CD4-positive, CD25-positive, alpha-beta regulatory T cell (primary cell): ENCODE data around the gene PUS3. TPM values are rescaled to one million over a fixed set of nuclear protein-coding genes. Genes with fewer than 3 reads are reported as not detected.

Experiments used
- ATAC-seq, 2 donors: fragments of 150-1000 bp; cut with Tn5 transposase; one replicate each; pipeline ENCODE4 v1.10.0; 2021; ENCODE audit warnings: low read depth in 2 of 2, moderate number of reproducible peaks in 2 of 2, moderate library complexity in 1 of 2
- DNase-seq, 3 donors: peaks; one replicate each; pipeline versions ENCODE4 v3.0.0 to v3.0.0-alpha.2; 2012 to 2022; ENCODE audit warnings: mixed read lengths in 1 of 3
- H3K27ac ChIP-seq: one replicate; pipeline ENCODE4 v1.7.0; 2013; ENCODE audit warnings: mild to moderate bottlenecking, low read length; ENCODE audit not compliant: insufficient read depth, poor library complexity, severe bottlenecking
- H3K27me3 ChIP-seq: one replicate; pipeline ENCODE4 v1.7.0; 2013; ENCODE audit warnings: low read length; ENCODE audit not compliant: control insufficient read depth, insufficient read depth
- H3K36me3 ChIP-seq: one replicate; pipeline ENCODE4 v1.7.0; 2013; ENCODE audit warnings: mild to moderate bottlenecking, low read length, moderate library complexity; ENCODE audit not compliant: control insufficient read depth, insufficient read depth
- H3K4me1 ChIP-seq: 2 replicates; pipeline ENCODE4 v1.7.0; 2013; ENCODE audit warnings: mild to moderate bottlenecking, low read length; ENCODE audit not compliant: insufficient read depth, control insufficient read depth, poor library complexity, severe bottlenecking
- H3K4me3 ChIP-seq: one replicate; pipeline ENCODE4 v1.7.0; 2013; ENCODE audit warnings: low read depth, mild to moderate bottlenecking, low read length, moderate library complexity
- H3K9me3 ChIP-seq, 2 experiments: 1 replicate in 1 of 2; 2 replicates in 1 of 2; pipeline ENCODE4 v1.7.0; 2013; ENCODE audit warnings: low read length in 2 of 2, mild to moderate bottlenecking in 1 of 2, moderate library complexity in 1 of 2; ENCODE audit not compliant: control insufficient read depth in 2 of 2
- H3K27ac Mint-ChIP-seq, 3 donors: one replicate each; pipeline ENCODE4 v1.8.0; 2020 to 2022; ENCODE audit warnings: mild to moderate bottlenecking in 3 of 3, mixed read lengths in 3 of 3, moderate library complexity in 2 of 3
- H3K27me3 Mint-ChIP-seq: one replicate; pipeline ENCODE4 v1.8.0; 2022; ENCODE audit warnings: mild to moderate bottlenecking, mixed read lengths
- H3K36me3 Mint-ChIP-seq: one replicate; pipeline ENCODE4 v1.8.0; 2020; ENCODE audit warnings: mixed read lengths
- H3K4me1 Mint-ChIP-seq, 4 donors: one replicate each; pipeline ENCODE4 v1.8.0; 2020 to 2022; ENCODE audit warnings: mixed read lengths in 4 of 4, mild to moderate bottlenecking in 1 of 4
- H3K4me3 Mint-ChIP-seq, 4 donors: one replicate each; pipeline ENCODE4 v1.8.0; 2020 to 2022; ENCODE audit warnings: mild to moderate bottlenecking in 4 of 4, mixed read lengths in 4 of 4, moderate library complexity in 3 of 4
- H3K9me3 Mint-ChIP-seq, 7 donors: one replicate each; pipeline ENCODE4 v1.8.0; 2020 to 2022; ENCODE audit warnings: mixed read lengths in 7 of 7, mild to moderate bottlenecking in 3 of 7, moderate library complexity in 2 of 7
- polyA plus RNA-seq, 4 donors: library from polyadenylated mRNA; unstranded; fragments of 300-500 nt; fragmentation: Illumina TruSeq; gene quantifications; one replicate each; pipeline ENCODE4 v1.2.3, GENCODE V29; 2021
- total RNA-seq: library from RNA; stranded (reverse); gene quantifications from one replicate; pipeline ENCODE4 v1.2.3, GENCODE V29; 2022

The PUS3 gene
- total and polyA plus RNA-seq, 5 donors from 2014 or later: 4.8 to 15.1 (median 14.0) TPM

DNA sequence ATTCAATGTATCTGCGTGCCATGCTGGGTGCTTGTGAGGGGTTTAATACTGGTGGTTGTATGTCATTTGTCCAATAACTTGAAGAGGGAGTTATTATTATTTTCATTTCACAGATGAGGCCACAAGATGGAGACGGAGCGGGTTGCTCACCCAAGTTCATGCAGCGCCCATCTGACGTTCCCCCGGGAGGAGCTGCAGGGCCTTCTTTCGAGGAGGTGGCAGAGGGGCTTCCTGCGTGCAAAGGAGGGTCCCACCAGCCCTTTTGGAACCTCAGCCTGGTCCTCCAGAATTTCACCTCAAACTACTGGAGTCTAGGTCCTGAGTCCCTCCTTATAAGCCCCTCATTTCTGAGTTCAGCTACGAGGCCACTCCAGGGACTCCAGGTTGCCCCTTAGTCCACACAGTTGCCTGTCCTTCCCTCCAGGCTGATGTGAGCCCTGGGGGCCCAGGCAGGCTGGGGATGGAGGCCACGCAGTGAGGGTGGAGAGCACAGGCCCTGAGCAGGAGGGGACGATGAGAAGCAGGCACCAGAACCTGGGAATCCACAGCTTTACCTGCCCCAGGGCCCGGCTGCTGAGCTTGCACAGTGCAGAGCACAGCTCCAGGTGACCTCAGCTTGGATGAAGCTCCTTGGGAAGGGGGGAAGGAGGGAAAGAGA, 39.9 kb upstream of the PUS3 start:
- no peak overlapping the region for H3K27ac Mint-ChIP-seq
- DNase-seq (no peak), ATAC-seq (no peak)
- H3K36me3 ChIP-seq: no peaks in the 10 kb centered on the region
- H3K9me3 Mint-ChIP-seq: peaks cover 0 to 3% (median 0%) of the 10 kb centered on the region in 7 donors
- H3K4me3 ChIP-seq: no peak overlapping the region
- no peaks in the 10 kb centered on the region for H3K27me3 ChIP-seq
- H3K4me1 Mint-ChIP-seq: peaks cover 0 to 14% (median 0%) of the 10 kb centered on the region in 4 donors
- no peaks in the 10 kb centered on the region for H3K9me3 ChIP-seq
- H3K27ac ChIP-seq: no peak overlapping the region
- no peaks in the 10 kb centered on the region for H3K27me3 Mint-ChIP-seq
- no peaks in the 10 kb centered on the region for H3K4me1 ChIP-seq
- H3K36me3 Mint-ChIP-seq: no peaks in the 10 kb centered on the region
- no peak overlapping the region for H3K4me3 Mint-ChIP-seq

GRCh38 chr11:125941619-125942611, 38.9 kb upstream of the PUS3 start:
- DNase-seq (peak in 2 of 3 donors; percentile 23 to 46), ATAC-seq (peak in 1 of 2 donors; percentile 50)
- Mint-ChIP-seq H3K36me3 (no peaks in the 10 kb centered on the region), H3K9me3 (peaks cover 0 to 3% (median 0%) of the 10 kb centered on the region in 7 donors), H3K4me1 (peaks cover 0 to 14% (median 0%) of the 10 kb centered on the region in 4 donors), H3K27ac (peak overlapping the region in 1 of 3 donors; percentile 82), H3K27me3 (no peaks in the 10 kb centered on the region), H3K4me3 (no peak overlapping the region)
- Histone ChIP-seq H3K36me3 (no peaks in the 10 kb centered on the region), H3K4me1 (no peaks in the 10 kb centered on the region), H3K27me3 (no peaks in the 10 kb centered on the region), H3K27ac (no peak overlapping the region), H3K4me3 (no peak overlapping the region), H3K9me3 (no peaks in the 10 kb centered on the region)

DNA sequence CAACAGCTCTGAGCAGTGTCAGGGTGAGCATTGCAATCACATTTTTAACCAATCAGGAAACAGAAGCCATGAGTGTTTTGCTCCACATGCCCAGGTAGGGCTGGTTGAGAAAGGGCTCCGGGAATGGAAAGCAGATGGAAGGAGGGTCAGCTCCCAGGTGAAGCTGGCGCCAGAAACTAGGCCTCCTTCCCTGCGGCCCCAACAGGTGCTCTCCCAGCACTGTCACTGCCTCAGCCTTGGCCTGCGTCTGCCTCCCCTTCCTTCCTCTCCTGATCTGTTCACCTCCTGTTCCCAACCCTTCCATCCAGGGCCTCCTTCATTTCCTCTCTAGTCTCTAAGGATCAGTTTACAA, 38.2 kb upstream of the PUS3 start:
- H3K27ac ChIP-seq: no peak overlapping the region
- no peak overlapping the region for H3K4me3 ChIP-seq
- Mint-ChIP-seq H3K4me3 (no peak overlapping the region), H3K9me3 (peaks cover 0 to 3% (median 0%) of the 10 kb centered on the region in 7 donors), H3K4me1 (peaks cover 0 to 14% (median 0%) of the 10 kb centered on the region in 4 donors), H3K36me3 (no peaks in the 10 kb centered on the region), H3K27me3 (no peaks in the 10 kb centered on the region), H3K27ac (peak overlapping the region in 1 of 3 donors; percentile 82)
- no peak for DNase-seq
- H3K27me3 ChIP-seq: no peaks in the 10 kb centered on the region
- no peaks in the 10 kb centered on the region for H3K4me1 ChIP-seq
- no peak for ATAC-seq
- H3K36me3 ChIP-seq: no peaks in the 10 kb centered on the region
- no peaks in the 10 kb centered on the region for H3K9me3 ChIP-seq

DNA sequence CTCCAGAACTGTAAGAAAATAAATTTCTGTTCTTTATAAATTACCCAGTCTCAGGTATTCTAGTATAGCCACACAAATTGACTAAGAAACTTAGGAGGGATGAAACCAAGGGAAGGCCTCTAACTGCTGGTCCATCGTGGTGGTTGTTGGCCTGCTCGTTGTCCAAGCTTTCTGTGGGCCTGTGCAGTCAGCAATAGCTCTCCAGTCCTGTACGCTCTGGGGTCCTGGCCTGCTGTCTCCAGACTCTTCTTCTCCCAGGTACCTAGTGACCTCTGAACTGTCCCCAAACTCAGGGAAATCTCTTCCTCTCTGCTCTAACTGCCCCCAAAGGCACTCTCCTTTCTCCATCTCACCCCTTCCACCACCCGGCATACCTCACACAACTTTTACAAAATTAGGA, 37.1 kb upstream of the PUS3 start:
- no peak for DNase-seq
- H3K4me1 ChIP-seq: no peaks in the 10 kb centered on the region
- Mint-ChIP-seq H3K36me3 (no peaks in the 10 kb centered on the region), H3K27ac (no peak overlapping the region), H3K4me3 (no peak overlapping the region), H3K4me1 (peaks cover 0 to 14% (median 0%) of the 10 kb centered on the region in 4 donors), H3K9me3 (peaks cover 0 to 3% (median 0%) of the 10 kb centered on the region in 7 donors), H3K27me3 (peaks cover under 1% of the 10 kb centered on the region)
- ATAC-seq: no peak
- no peak overlapping the region for H3K27ac ChIP-seq
- no peaks in the 10 kb centered on the region for H3K27me3 ChIP-seq
- no peaks in the 10 kb centered on the region for H3K36me3 ChIP-seq
- H3K4me3 ChIP-seq: no peak overlapping the region
- H3K9me3 ChIP-seq: no peaks in the 10 kb centered on the region

- Mint-ChIP-seq H3K4me1 (peaks cover 0 to 14% (median 0%) of the 10 kb centered on the region in 4 donors), H3K27me3 (peaks cover 5% of the 10 kb centered on the region), H3K36me3 (no peaks in the 10 kb centered on the region), H3K9me3 (peaks cover 0 to 3% (median 0%) of the 10 kb centered on the region in 7 donors), H3K4me3 (no peak overlapping the region), H3K27ac (no peak overlapping the region)
- H3K36me3 ChIP-seq: no peaks in the 10 kb centered on the region
- no peaks in the 10 kb centered on the region for H3K27me3 ChIP-seq
- no peak for ATAC-seq
- no peaks in the 10 kb centered on the region for H3K4me1 ChIP-seq
- H3K9me3 ChIP-seq: no peaks in the 10 kb centered on the region
- DNase-seq: no peak
- no peak overlapping the region for H3K4me3 ChIP-seq
- no peak overlapping the region for H3K27ac ChIP-seq
Observed at GRCh38 chr11:125939081-125939521, 36.1 kb upstream of the PUS3 start.

- H3K27ac Mint-ChIP-seq: no peak overlapping the region
- no peaks in the 10 kb centered on the region for H3K36me3 Mint-ChIP-seq
- Histone ChIP-seq H3K4me1 (no peaks in the 10 kb centered on the region), H3K27me3 (no peaks in the 10 kb centered on the region), H3K27ac (no peak overlapping the region), H3K9me3 (no peaks in the 10 kb centered on the region), H3K4me3 (no peak overlapping the region), H3K36me3 (no peaks in the 10 kb centered on the region)
- no peak for ATAC-seq
- H3K9me3 Mint-ChIP-seq: peaks cover 0 to 3% (median 0%) of the 10 kb centered on the region in 7 donors
- H3K4me3 Mint-ChIP-seq: no peak overlapping the region
- DNase-seq: peak in 1 of 3 donors; percentile 47
- H3K27me3 Mint-ChIP-seq: peaks cover 6% of the 10 kb centered on the region
- peaks cover 0 to 14% (median 0%) of the 10 kb centered on the region in 4 donors for H3K4me1 Mint-ChIP-seq
Observed at GRCh38 chr11:125938418-125938817, 35.4 kb upstream of the PUS3 start.

DNA sequence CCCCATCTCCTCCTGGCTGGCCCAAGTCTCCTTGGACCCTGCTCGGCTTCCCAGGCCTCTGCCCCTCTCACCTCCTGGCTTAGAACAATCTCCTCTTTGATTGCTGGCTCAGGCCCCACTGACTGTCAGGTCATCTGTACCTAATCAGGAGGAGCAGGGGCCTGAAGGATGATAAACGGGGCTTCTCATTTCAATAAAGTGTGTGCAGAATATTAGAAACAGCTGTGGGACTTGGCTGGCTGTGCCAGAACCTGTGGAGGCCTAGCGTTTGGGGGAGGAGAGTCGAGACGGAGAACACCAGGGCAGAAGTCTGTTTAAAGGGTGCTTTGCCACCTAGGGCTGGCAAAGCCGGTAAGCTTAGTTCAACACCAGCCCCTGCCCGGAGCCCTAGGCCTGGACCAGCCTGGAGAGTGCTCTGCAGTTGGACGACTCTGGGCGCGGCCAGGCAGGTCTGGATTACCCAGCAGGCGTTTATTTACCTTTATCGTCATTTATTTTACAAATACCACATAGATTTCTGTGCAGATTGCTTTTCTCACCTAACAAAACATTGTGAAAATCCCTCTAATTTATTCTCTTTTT, 32.7 kb upstream of the PUS3 start:
- DNase-seq: no peak
- Histone ChIP-seq H3K4me3 (no peak overlapping the region), H3K4me1 (no peaks in the 10 kb centered on the region), H3K27me3 (no peaks in the 10 kb centered on the region), H3K9me3 (no peaks in the 10 kb centered on the region), H3K36me3 (no peaks in the 10 kb centered on the region), H3K27ac (no peak overlapping the region)
- Mint-ChIP-seq H3K4me3 (no peak overlapping the region), H3K36me3 (no peaks in the 10 kb centered on the region), H3K27ac (no peak overlapping the region), H3K9me3 (peaks cover 0 to 3% (median 0%) of the 10 kb centered on the region in 7 donors), H3K27me3 (peaks cover 12% of the 10 kb centered on the region), H3K4me1 (peaks cover 0 to 9% (median 0%) of the 10 kb centered on the region in 4 donors)
- no peak for ATAC-seq
